ENCODE data around the gene AHNAK2. TPM values are rescaled to one million over a fixed set of nuclear protein-coding genes. Genes with fewer than 3 reads are reported as not detected.

The AHNAK2 gene
- total and polyA plus RNA-seq, 4 donors: 3.5 to 26.6 (median 8.1) TPM

DNA sequence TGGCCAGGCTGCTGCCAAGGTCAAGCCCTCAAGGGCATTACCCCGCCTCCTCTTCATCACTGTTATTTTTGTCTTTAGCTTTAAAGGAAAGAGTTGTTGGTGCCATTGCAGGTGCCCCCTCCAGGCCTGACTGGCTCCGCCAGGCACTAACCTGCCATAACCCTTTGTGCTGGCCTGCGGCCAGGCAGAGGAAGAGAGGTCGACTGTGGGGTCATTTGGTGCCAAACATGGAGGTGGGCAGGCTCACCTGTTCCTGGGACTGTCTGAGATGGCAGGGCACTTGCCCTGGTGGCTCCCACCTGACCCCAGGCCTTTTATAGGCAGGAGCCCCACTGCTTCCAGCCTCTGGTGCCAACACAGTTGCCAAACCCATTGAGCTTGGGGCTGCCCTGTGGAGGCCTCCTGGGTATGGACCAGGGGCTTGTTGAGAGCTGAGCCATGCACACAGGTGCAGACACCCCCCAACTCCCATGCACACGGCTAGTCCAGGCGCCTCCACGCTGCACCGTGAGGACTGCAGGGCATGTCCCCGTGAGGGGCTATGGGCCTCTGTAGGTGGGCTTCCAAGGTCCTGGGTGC is 82.9 kb downstream of the AHNAK2 start:
- TF ChIP-seq, protein P1, sequence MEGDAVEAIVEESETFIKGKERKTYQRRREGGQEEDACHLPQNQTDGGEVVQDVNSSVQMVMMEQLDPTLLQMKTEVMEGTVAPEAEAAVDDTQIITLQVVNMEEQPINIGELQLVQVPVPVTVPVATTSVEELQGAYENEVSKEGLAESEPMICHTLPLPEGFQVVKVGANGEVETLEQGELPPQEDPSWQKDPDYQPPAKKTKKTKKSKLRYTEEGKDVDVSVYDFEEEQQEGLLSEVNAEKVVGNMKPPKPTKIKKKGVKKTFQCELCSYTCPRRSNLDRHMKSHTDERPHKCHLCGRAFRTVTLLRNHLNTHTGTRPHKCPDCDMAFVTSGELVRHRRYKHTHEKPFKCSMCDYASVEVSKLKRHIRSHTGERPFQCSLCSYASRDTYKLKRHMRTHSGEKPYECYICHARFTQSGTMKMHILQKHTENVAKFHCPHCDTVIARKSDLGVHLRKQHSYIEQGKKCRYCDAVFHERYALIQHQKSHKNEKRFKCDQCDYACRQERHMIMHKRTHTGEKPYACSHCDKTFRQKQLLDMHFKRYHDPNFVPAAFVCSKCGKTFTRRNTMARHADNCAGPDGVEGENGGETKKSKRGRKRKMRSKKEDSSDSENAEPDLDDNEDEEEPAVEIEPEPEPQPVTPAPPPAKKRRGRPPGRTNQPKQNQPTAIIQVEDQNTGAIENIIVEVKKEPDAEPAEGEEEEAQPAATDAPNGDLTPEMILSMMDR (IDR thresholded peaks at IDR 0.05; ENCODE audit: control extremely low read depth, extremely low read depth): no peak
- Histone ChIP-seq H3K9me3 (ENCODE audit: control insufficient read depth in 4 of 4, insufficient read depth in 3 of 4, low read length in 3 of 4) (no peaks in the 10 kb centered on the region), H3K36me3 (ENCODE audit: control insufficient read depth in 4 of 4, insufficient read depth in 4 of 4, low read length in 4 of 4) (no peaks in the 10 kb centered on the region), H3K4me3 (no peak overlapping the region), H3K9ac (ENCODE audit: insufficient read depth in 1 of 2, low read length in 2 of 2) (no peak overlapping the region), H3K27ac (ENCODE audit: low read depth in 1 of 2, low read length in 1 of 2) (no peak overlapping the region), H3K4me1 (ENCODE audit: control insufficient read depth in 5 of 5, insufficient read depth in 5 of 5, low read length in 5 of 5) (peaks cover 0 to 8% (median 5%) of the 10 kb centered on the region in 5 donors), H3K27me3 (ENCODE audit: control insufficient read depth in 3 of 3, insufficient read depth in 3 of 3, low read length in 2 of 3) (no peaks in the 10 kb centered on the region)
- ATAC-seq (ENCODE audit: insufficient read depth, low FRiP score) (no peak), DNase-seq (no peak)
- 61 to 81% methylated on average over 9 of the region's 9 CpGs for WGBS, 2 donors

DNA sequence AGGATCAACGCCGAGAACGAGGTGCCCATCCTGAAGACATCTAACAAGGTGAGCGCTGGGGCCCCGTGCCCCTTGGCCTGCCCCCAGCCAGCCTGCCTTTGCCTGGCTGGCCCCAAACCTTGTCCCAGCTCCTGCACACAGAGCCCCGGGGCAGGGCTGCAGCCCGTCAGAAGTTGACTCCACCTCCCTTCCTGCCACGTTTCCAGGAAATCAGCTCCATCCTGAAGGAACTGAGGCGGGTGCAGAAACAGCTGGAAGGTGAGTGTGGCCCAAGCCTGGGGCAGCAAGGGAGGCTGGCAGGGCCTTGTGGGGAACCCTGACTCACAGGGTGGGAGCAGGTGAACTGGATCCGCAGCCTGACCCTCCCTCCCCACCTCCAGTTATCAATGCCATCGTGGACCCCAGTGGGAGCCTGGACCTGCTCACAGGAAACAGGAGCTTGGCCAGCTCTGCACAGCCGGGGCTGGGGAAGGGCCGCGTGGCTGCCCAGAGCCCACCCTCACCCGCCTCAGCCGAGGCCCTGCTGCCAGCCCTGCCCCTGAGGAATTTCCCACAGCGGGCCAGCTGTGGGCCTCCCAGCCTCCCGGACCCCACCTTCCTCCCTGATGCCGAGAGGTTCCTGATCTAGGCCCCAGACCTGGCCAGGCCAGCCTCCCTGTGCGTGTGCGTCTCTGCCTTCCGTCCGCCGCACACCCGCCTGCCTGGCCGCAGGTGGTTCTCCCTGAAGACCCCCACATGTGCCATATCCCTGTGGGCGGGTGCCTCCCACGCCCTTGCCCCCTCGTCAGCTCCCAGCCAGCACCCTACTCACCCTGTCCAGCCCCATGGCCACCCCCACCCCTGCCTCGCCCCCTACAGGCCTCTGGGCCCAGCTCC is 83.6 kb downstream of the AHNAK2 start:
- no peaks in the 10 kb centered on the region for H3K9me3 ChIP-seq (ENCODE audit: control insufficient read depth in 4 of 4, insufficient read depth in 3 of 4, low read length in 3 of 4)
- H3K4me1 ChIP-seq (ENCODE audit: control insufficient read depth in 5 of 5, insufficient read depth in 5 of 5, low read length in 5 of 5): peaks cover 0 to 8% (median 5%) of the 10 kb centered on the region in 5 donors
- no peaks in the 10 kb centered on the region for H3K36me3 ChIP-seq (ENCODE audit: control insufficient read depth in 4 of 4, insufficient read depth in 4 of 4, low read length in 4 of 4)
- H3K4me3 ChIP-seq: no peak overlapping the region
- H3K27ac ChIP-seq (ENCODE audit: low read depth in 1 of 2, low read length in 1 of 2): no peak overlapping the region
- H3K27me3 ChIP-seq (ENCODE audit: control insufficient read depth in 3 of 3, insufficient read depth in 3 of 3, low read length in 2 of 3): no peaks in the 10 kb centered on the region
- H3K9ac ChIP-seq (ENCODE audit: insufficient read depth in 1 of 2, low read length in 2 of 2): no peak overlapping the region
- WGBS, 2 donors: 83% methylated on average over 28 to 30 of the region's 30 CpGs
- TF ChIP-seq, protein P1 (IDR thresholded peaks at IDR 0.05; ENCODE audit: control extremely low read depth, extremely low read depth): no peak
- no peak for ATAC-seq (ENCODE audit: insufficient read depth, low FRiP score)
- no peak for DNase-seq

DNA sequence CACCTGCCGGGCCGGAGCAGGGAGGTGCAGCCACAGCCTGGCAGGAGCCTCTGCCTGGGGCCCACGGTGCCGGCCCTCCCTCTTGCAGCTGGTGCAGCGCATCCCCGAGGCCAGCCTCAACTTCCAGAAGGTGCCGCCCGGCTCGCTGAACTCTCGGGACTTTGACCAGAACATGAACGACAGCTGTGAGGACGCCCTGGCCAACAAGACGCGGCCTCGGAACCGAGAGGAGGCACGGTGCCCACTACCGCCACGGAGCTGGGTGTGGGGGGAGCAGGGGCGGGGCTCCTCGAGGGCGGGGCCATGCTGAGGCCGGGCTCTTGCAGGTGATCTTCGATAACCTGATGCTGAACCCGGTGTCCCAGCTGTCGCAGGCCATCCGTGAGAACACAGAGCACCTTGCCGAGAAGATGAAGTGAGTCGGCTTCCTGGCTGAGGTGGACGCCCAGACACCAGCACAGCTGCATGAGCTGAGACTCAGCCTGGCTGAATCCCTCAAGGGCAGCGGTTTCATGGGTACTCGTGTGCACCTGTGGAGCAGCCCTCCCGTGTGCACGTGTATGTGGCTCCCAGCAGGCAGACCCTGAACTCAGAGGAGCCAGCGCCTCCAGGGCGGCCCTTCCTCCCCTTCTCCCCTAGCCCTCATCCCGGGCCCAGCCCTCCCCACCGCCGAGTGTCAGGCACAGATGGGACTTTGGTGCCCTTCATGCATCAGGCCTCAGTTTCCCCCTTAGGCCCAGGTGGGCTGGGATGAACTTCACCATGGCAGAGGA is 84.6 kb downstream of the AHNAK2 start:
- peaks cover 0 to 8% (median 5%) of the 10 kb centered on the region in 5 donors for H3K4me1 ChIP-seq (ENCODE audit: control insufficient read depth in 5 of 5, insufficient read depth in 5 of 5, low read length in 5 of 5)
- no peak for ATAC-seq (ENCODE audit: insufficient read depth, low FRiP score)
- DNase-seq: no peak
- WGBS, 2 donors: 89% methylated on average over 37 to 39 of the region's 39 CpGs
- peaks cover 0 to 2% (median 0%) of the 10 kb centered on the region in 4 donors for H3K36me3 ChIP-seq (ENCODE audit: control insufficient read depth in 4 of 4, insufficient read depth in 4 of 4, low read length in 4 of 4)
- H3K9ac ChIP-seq (ENCODE audit: insufficient read depth in 1 of 2, low read length in 2 of 2): no peak overlapping the region
- H3K9me3 ChIP-seq (ENCODE audit: control insufficient read depth in 4 of 4, insufficient read depth in 3 of 4, low read length in 3 of 4): no peaks in the 10 kb centered on the region
- TF ChIP-seq, protein P1 (IDR thresholded peaks at IDR 0.05; ENCODE audit: control extremely low read depth, extremely low read depth): no peak
- no peak overlapping the region for H3K27ac ChIP-seq (ENCODE audit: low read depth in 1 of 2, low read length in 1 of 2)
- H3K4me3 ChIP-seq: no peak overlapping the region
- H3K27me3 ChIP-seq (ENCODE audit: control insufficient read depth in 3 of 3, insufficient read depth in 3 of 3, low read length in 2 of 3): no peaks in the 10 kb centered on the region

Measured in lung (tissue), 12 donors.